HG02981 (cell line): ENCODE measurements around the gene NAT10.

Experiments
- ATAC-seq: cut with Tn5 transposase; IDR thresholded peaks from one replicate; pipeline ENCODE4 v1.9.1; 2021; ENCODE audit warnings: mild to moderate bottlenecking, moderate library complexity; ENCODE audit not compliant: unreplicated experiment

The NAT10 gene

DNA sequence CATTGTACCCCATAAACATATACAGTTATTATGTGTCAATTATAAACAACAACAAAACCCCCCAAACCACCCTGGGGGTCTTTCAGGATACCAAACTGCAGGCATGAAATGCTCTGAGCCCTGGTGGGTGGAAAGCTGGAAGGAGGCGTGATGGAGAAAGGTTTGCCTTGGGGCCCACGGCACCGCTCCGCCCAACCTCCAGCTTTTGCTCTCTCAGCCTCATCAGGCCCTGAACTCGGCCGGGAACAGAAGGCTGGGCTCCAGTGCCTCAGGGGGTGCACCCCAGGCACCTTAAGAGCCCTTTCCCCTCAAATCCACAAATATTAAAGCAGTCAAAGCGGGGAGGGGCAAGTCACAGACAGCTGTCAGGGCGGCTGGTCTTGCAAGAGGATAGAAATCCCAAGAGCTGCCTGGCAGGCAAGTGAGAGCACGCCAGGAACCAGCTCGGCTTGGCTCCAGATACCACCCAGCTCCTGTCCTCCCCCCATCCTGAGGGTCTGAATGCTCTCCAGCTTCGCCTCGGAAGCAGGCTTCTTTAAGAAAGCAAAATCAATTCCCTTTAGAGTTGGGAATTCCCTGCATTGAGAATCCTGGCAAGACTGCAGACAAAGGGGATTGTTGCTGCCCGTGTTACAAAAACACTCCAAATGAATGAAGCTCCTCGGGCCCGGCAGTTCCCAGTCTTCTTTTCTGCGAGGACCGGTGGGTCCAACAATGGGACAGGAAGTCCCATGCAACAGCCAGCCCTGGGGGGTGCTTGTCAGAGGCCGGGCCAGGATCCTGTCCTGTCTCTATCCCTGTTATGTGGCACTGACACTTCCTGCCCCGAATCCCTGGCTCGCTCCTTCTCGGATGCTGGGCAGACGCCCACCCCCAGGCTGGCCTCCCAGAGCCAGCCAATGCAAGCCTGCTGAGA, 80.8 kb downstream of the NAT10 start:
- no peak for ATAC-seq

DNA sequence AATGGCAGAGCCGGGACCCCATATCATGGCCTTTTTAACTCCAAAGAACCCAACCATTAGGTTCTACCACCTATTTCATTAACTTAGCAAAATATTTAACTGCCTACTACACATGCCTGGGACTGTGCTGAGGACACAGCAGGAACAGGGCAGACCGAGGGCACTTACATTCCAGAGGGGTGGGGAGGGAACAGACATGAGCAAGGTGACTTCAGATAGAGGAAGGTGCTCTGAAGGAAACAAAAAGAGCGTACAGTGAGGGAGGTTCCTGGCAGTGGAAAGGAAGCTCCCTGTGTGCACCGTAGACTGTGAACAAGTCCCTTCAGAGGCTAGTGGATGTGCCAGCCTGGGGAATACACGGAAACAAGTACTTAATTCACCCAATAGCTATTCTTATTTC, 82.8 kb downstream of the NAT10 start:
- no peak for ATAC-seq

DNA sequence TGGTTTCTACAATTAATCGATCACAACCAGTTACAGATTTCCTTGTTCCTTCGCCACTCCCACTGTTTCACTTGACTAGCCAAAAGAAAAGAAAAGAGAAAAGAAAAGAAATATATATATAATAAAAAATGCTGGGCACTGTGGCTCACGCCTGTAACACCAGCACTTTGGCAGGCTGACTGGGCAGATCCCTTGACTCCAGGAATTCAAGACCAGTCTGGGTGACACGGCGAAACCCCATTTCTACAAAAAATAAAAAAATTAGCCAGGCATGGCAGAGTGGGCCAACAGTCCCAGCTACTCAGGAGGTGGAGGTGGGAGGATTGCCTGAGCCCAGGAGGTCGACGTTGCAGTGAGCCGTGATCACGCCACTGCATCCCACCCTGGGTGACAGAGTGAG, 83.8 kb downstream of the NAT10 start:
- no peak for ATAC-seq

DNA sequence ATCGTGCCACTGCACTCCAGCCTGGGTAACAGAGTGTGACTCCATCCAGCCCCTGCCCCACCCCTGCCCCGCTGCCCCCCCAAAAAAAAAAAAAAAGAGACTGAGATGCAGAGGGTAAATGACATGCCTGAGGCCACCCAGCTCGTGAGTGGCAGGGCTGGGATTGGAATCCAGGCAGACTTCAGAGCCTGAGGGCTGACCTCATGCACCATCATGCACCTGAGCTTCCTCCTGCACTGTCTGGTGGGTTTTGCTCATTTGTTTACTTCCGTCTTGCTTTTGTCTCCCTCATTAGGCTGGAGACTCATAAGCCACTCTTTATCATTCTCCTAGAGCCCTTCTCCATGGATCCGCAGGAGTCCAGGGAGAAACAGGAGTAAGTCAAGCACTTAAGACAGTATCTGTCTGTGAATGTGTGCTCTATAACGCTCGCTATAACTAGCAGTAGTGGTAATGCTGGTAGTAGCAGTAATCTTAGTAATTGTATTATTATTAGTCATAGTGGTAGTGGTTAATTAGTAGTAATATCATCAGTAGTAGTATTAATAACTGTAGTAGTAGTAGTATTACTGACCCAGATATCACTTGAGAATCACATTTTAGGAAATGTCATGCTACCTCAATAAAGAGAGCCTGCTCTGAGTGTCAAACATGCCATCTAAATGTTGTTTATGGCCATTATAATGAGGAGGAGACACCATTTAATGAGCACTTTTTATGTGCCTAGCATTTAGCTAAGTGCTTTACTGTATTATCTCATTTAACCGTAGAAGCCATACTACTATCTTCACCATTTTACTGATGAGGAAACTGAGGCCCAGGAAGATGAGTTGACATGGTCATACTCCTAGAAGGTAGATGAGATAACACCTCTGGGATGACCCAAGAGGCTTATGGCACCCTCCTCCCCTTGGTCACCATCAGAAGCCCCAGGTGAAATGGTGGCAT, 85.0 kb downstream of the NAT10 start:
- ATAC-seq = no peak

DNA sequence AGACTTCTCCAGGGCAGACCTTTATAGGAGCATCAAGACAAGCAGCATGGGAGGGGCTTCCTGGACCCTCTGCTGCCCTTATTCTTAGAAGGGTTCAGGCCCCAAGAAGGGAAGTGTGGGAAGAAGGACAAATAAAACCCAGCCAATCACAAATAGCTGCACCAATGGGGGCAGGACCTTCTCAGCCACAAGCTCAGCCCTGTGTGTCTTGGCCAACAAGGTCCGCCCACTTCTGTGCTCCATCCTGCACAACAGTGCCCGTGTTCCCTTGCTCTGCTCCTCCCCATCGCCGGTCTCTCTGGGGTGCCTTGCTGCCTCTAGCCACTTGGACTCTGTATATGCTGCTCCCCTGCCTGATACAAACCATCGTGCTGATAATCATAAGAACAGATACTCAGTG, 86.1 kb downstream of the NAT10 start:
- ATAC-seq = no peak

DNA sequence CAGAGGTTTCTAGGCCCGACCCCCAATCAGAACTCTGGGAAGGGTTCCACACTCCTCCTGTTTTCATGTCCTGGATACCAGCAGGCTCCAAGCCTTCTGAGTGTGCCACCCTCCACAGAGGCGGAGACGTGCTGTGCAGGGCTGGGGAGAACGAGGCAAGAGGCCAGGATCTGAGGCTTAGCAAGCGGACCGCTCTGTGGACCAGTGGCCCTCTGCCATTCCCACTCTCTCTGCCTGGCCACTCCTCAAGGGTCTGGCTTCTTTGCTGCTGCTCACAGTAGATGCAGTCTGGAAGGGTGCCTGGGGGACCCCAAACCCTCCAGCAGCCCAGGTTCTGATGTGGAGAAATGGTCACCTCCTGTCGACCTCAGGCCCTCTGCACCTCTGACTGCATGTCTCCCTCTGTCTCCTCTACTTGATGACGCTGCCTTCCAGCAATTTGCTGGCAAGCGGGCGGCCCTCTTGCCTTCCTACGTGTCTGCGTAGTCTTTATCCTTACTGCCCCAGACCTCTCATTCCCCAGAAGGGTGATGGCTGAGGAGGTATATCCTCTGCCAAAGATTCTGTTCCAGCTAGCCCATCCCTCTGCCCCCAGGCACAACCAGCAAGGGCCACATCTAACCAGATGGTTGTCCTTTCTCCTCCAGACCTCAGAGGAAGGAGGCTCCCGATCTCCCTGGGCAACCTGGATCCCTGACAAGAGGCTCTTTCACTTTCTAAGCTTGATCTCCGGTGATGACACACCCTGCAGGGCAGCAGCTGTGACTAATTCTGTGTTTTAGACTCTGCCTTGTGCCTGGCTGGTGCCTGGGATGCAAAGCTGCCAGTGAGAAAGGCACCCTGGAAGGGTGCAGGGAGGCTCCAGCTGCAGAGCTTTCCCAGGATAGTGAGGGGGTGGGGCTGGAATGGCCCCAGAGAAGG, 87.3 kb downstream of the NAT10 start:
- ATAC-seq = no peak

DNA sequence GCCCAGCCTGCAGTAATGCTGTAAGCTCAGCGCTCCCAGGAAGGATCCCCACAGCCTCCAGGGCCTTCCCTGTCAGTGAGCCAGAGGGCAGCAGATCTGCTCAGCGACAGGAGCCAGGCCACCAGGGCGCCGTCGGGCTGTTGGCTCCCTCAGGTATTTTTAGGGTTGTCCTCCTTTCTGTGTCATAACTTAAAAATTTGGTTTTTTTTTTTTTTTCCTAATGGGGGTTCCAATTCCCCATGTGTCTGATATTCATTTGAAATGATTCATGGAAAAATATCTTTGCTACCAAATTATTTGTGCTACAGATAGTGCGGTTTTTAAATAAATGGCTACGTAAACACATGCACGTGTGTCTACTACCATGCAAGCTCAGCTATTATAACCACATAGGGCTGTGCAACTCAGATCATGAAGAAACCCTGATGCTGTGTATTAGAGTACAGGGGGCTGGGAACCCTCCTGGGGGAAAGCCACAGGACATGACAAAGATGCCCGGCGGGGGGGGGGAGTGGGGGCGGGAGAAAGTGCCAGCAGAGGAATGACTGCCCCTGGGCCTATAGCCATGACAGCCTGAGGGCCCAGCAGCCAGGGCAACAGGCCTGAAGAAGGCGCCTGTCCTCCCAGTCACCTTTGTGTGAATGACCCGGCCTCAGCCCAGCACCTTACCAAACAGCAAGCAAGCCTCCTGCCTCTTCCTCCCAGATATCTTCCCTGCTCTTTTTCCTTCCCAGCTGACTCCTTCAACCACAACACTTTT, 89.3 kb downstream of the NAT10 start:
- ATAC-seq = no peak
